SK-N-SH treated with all-trans-retinoic acid at 6 μM for 48 hours (cell line): ENCODE data around the gene TMC8.

Experiments used
- CREB5 ChIP-seq: fragments of 250-450 bp; sonication (Bioruptor Pico); IDR thresholded peaks from 2 replicates; pipeline ENCODE4 v1.5.1; 2020; ENCODE audit warnings: low read depth, mild to moderate bottlenecking, moderate library complexity
- PATZ1 ChIP-seq: fragments of 250-450 bp; sonication (Bioruptor Pico); IDR thresholded peaks from 2 replicates; pipeline ENCODE4 v1.8.0; 2020; ENCODE audit warnings: mild to moderate bottlenecking, moderate library complexity, borderline replicate concordance
- PPARA ChIP-seq: fragments of 250-450 bp; sonication (Bioruptor Pico); IDR thresholded peaks from 2 replicates; pipeline ENCODE4 v1.5.0; 2020; ENCODE audit warnings: mild to moderate bottlenecking, borderline replicate concordance
- SNAI2 ChIP-seq: fragments of 250-450 bp; sonication (Bioruptor Pico); IDR thresholded peaks from 2 replicates; pipeline ENCODE4 v1.5.0; 2020; ENCODE audit warnings: mild to moderate bottlenecking, moderate library complexity
- ZC3H10 ChIP-seq: fragments of 250-450 bp; sonication (Bioruptor Pico); IDR thresholded peaks from 2 replicates; pipeline ENCODE4 v1.5.1; 2021; ENCODE audit warnings: mild to moderate bottlenecking, moderate library complexity
- ZFP3 ChIP-seq: fragments of 250-450 bp; sonication (Bioruptor Pico); IDR thresholded peaks from 2 replicates; pipeline ENCODE4 v1.5.0; 2020; ENCODE audit warnings: mild to moderate bottlenecking, moderate library complexity
- ZFP30 ChIP-seq: fragments of 450-650 bp; formaldehyde crosslinking; IDR thresholded peaks from 2 replicates; pipeline ENCODE4 v1.5.0; 2022; ENCODE audit warnings: mild to moderate bottlenecking, moderate library complexity

GRCh38 chr17:78144147-78144719, 13.7 kb downstream of the TMC8 start:
- TF ChIP-seq SNAI2 (CRISPR knock-in tag) (no peak), ZC3H10 (no peak), PPARA (CRISPR knock-in tag) (no peak), ZFP30 (no peak), ZFP3 (no peak), PATZ1 (no peak), CREB5 (CRISPR knock-in tag) (no peak)
